T-helper 2 cell (primary cell): ENCODE results near the gene ARSG.

Source experiments
- DNase-seq, 5 experiments: peaks; one replicate each; pipeline versions ENCODE4 v3.0.0 to v3.0.0-alpha.2; 2012 to 2022

Gene ARSG

DNA sequence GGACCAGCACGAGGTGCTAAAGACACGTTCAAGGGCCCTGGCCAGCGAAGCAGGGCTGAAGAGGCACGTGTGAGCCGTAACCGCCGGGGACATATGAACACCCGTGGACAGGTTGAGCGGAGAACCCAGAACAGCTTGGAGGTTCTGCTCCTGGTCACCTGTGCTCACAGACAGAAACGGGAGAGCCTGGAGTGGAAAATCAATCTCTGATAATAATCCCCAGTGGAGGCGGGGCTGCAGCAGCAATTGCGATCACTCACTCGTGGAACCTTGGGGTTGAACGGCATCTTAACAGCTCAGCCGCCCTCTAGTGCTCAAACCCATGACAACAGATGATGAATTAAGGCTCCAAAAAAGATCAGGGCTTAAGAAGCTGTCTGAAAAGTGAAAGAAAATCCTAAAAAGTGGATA lies 140.4 kb downstream of the ARSG start:
- DNase-seq = peak in 3 of 5 experiments; percentile 10 to 75 (median 18)

DNA sequence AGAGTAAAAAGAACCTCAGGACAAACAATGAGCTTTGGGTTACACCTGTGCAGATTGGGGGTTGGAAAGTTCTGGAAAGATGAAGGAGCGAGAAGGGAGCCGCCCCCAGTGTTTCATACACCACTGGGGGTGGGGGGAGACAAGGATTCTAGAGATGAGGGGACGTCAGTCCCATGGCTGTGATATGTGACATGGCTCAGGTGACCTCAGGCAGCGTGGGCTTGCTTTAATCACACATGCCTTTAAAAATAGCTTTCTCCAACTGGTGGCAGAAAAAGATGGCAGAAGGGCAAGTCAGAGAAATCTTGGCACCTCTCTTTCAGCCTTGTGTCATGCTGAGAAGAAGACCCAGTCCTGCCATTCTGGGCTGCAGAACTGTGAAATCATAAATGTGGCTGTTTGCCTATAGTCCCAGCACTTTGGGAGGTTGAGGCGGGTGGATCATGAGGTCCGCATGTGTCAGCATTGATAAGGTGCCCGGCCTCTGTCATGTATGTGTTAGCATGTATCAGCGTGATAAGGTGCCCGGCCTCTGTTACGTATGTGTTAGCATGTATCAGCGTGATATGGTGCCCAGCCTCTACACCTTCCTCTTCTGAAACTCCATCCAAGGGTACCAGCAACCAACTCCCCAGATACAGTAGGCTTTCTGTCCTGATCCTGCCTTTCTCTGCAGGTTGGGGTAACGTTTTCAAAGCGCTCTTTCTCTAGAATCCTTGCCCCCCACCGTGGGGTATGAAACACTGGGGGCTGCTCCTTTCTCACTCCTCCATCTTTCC lies 141.0 kb downstream of the ARSG start:
- DNase-seq = no peak

DNA sequence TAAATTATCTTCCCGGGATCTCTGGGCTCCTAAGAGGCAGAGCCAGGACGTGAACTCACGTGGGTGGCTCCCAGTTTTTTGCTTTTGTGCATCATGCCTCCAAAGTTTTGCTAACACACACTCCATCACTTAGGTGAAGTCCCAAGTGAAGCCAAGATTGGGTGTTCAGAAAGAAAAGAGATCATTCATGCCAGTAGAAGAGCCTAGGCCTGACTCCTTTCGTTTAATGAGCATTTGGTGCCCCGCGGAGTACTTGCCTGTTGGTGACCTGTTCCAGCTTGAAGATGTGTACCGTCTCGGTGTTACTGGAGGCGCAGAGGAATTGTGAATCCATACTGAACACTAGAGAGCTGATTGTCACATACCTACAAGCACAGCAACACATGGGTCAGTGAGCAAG lies 141.9 kb downstream of the ARSG start:
- no peak for DNase-seq

DNA sequence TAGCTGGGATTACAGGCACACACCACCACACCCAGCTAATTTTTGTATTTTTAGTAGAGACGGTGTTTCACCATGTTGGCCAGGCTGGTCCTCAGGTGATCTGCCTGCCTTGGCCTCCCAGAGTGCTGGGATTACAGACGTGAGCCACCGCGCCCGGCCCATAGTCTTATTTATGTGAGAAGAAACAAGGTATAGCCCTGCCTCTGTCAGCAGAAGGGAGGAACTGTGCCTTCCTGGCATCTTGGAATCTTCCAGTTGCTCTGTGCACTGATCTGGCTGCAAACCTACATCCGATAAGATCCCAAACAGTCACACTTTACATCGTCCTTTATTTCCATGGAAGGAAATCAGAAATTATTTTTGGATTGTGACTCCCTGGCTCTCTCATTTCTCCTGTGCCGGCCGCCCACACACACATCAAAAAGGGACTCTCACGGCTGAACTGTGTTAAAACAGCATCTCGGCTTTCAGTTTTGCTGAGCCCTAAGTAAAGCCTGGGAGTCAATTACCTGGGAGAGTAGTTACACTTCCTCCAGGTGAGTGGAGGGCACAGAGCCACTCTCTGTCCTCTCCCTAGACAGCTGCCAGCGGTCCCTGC lies 142.7 kb downstream of the ARSG start:
- no peak for DNase-seq

DNA sequence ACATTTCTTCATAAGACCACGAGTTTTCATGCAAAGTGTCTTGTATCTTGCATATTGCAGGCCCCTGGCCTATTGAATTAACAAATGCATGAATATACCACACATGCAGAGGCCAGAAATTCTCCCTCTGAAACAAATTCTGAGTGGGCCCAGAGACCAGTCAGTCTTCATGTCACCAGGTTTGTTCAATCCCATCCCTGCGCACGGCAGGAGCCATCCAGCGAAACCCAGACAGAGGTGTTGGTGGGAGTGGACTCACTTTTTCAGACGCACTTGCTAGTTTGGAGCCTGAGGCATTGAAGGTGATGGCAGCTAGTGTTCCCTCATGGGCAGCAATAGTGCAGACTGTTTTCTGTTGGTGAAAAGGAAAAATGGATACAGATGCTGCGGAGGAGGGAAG lies 144.1 kb downstream of the ARSG start:
- DNase-seq = no peak

DNA sequence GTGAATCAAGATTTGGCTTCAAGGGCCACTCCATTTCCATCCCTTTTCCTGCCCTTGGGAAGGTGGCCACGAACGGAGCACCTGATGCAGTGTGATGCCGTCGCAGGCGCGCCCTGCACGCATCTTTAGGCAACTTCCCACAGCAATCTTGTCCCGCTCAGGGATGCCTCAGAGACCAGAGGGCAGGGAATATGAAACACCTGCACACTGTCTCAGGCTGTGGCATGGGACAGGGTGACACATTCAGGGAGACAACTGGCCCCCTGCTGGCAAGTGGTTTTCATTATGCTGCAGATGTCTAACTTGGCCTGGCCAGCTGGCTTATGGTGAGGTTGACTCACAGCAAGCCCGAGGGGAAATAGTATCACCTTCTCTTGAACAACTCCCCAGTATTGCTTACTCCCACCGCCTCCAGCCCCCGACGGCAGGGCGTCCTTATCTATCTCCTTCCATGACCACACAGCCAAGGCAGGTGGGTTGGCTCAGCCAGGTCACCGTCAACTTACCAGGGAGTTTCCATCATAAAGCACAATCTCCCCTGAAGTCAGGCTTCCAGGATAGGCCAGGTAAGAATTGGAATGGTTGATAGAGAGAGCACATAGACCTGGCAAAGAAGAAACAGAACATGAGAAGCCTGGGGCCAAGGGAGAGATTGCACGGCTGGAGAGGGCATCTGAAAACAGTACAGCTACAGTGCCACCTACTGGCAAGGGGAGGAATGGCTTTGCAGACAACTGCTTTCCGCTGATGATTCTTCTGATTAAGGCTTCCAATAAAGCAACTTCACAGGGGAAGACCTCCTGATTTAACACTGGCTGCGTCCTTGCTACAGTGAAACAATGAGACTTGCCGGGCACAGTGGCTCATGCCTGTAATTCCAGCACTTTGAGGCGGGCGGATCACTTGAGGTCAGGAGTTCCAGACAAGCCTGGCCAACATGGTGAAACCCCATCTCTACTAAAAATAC lies 144.9 kb downstream of the ARSG start:
- DNase-seq = peak; percentile 45 to 88 (median 70)

DNA sequence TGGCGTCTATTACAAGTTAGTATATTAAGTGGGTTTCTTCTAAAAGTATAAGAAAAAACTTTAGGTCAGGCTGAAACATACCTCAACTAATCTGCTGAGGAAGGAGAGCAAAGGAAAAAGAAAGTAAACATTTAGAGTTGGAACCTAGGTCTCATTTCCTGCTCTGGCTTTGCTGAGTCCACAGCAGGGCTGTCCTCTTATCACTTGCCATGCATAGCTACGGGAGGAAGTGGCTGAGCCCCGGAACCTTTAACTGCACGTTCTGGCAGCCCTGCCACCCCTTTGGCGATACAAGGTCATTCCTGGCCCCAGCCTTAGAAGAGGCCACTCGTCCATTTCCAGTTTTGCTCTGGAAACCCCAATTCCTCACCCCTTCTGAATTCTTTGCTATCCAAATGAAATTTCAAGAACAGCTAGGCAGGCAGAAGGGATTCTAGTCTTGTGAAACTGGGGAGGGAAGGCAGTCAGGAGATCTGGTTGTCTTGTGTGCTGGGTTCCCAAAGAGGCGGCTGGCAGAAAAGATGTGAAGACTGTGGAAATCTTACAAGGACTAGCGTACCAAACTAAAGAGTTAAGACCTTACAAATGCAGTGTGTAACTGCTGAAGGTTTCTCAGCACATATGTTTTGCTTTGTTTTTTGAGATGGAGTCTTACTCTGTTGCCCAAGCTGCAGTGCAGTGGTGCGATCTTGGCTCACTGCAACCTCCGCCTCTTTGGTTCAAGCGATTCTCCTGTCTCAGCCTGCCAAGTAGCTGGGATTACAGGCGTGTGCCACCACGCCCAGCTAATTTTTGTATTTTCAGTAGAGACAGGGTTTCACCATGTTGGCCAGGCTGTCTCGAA lies 146.9 kb downstream of the ARSG start:
- DNase-seq = peak in 2 of 5 experiments; percentile 42 to 92

DNA sequence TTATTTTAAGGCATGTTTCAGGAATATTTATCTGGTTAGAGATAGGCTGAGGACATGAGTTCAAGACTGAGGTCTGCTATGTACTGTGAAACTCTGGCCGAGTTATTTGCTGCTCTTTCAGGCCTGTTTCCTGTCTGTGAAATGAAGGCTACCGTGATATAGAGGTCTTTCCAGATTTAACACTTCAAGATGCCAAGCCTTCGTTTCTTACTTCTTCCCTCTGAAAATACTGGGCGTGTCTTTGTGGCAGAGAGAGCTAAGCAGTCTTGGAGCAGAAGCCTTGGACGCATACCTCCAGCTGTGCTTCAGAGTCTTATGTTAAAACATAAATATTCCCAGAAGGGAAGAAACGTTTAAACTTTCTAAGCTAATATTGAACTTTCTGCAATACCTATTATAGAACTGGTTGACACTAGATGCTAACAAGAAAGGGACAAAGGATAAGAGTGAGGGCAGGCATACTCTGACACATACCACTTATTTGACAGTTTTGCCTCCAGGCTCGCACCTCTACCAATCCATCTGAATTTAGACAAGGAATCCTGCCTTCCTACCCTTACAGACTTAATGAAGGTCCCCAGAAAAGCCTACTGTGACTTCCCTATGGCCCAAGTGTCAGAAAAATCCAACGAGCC lies 148.5 kb downstream of the ARSG start:
- no peak for DNase-seq

DNA sequence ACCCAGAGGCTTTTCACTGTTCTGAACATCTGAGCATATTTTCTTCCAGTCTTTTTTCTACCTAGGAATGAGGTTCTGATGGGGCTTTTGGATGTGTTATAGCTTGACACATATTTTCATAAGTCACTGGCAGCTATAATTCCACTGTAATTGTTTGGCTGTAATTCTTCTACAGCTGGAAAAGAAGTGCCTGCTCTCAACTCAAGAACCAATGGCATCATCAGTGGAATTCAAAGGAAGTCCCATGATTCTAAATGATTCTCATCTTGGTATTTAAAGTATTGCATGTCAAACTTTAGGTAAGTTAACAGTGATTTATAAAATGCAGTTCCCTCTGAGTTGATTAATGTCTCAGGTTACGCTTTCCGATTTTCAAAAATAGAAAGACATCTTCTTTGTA lies 149.2 kb downstream of the ARSG start:
- no peak for DNase-seq

DNA sequence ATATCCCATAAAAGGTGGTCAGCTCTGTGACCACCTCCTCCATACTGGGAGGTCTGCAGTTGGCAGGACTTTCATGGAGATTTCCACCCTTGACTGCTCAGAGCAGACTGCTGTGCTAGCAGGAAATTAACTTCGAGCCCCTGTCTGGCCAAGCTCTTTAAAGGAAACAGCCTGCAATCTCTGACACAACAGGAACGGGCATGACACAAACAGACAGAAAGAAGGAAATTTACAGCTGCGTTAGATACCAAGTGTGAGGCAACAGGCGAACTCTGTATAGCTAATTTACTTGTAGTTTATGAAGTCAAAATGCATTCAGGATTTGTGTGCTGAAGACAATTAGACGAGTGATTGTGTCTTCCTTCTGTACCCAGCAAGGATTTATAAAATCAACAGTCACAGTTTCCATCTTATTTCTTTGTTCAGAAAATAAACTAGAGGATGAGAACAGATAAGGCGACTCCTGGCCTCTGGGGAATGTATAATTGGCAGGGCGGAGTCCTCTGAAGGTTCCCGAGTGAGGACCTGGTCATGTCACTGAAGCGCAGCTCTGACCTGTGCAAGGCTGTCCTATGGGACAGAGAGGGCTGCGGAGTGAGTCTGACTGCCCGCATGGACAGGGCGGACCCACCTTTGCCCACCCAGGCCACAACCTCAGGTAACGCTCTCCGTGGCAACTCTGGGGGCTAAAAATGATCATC lies 149.9 kb downstream of the ARSG start:
- peak in 1 of 5 experiments; percentile 35 for DNase-seq

DNA sequence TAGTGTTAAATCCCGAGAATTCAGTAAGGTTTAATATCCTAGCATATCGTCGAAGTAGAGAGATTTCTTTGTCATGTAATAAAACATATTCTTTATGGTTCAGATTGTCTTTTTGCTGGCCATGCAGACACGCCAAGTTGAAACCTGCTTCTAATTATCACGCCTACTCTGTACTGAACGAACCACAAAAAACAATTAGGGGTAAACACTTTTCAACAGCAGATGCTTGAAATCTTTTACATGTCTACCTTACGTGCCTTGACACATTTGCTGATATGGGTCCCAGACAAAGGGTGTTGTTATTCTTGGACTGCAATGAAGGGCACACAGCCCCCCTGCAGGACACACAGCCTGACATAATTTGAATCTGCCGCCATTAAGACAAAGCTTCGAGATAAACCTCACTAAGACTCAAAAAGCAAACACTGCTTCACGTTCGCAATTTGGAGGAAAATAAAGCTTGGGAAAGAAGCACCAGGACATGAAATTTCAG lies 152.7 kb downstream of the ARSG start:
- DNase-seq = no peak

DNA sequence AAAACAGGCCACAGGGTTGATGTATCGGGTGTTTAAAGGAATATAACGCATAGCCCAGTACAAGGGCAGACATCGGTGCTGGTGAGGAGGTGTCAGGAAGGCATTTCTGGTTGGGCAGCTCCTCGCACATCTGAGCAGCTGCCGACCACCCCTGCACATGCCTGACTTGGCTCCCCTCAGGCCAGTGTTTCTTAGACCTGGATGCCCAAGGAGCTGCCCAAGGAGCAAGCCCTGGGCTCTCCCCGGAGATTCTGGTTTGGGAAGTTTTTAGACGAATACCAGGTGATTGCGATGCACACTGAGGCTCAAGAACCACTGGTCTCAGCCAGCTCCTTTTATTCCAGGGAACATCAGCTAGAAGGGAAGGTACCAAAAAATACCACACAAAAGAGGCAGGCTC lies 154.4 kb downstream of the ARSG start:
- no peak for DNase-seq

DNA sequence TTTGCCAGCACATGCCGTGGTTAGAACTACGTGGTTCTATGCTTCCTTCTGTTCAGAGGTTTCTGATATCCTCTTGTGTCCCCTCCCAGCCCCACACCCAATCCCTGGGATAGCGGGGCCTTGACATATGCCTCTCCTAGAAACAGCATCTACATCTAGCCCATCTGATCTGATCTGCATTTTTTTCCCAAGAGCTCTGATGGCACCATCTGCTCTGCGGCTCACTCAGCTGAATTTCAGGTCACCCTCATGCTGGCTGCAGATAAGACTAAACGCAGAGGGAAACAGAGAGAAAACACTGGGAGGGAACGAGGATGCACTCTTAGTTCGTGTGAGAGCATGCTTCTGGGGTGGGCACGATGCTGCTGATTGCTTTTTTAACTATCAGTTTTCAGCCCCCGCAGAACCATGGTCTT lies 155.3 kb downstream of the ARSG start:
- no peak for DNase-seq

DNA sequence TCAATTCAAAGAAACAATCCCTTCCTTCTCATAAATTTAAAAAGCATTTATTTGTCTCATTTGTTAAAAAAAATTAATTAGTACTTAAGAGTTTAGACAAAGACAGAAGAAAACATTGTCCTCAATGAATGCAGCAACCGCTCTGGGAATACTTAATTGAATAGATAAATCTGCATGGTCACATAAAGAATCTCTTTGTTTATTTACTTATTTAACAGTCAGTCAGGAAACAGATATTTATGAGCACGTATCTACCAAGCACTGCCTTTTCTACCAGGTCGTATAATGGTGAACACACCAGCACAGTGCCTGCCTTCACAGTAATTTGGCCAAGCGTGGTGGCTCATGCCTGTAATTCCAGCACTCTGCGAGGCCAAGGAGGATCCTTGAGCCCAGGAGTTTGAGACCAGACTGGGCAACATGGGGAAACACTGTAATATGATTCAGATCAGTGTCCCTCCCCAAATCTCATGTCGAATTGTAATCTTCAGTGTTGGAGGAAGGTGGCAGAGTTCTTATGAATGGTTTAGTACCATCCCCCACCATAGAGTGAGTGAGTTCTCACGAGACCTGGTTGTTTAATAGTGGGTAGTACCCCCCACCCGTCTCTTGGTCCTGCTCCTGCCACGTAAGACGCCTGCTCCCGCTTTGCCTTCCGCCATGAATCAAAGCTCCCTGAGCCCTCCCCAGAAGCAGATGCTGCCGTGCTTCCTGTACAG lies 157.9 kb downstream of the ARSG start:
- no peak for DNase-seq

DNA sequence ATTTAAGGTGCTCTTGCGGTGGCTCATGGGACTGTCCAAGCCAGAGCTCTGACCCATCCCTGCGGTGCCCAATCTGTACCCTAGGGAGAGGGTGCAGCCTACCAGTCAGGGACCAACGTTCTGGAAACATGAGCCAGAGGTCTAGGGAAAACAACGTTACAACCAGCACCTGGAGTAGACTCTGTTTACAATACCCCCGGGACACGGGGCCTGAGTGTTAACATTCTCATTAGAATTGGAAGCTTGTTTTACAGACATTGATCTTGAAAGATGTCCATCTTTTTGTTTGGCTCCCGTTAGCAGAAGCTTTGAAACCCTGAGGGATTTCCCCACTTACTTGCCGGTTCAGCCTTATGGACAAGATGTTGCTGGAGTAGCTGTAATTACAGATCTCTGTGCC lies 159.1 kb downstream of the ARSG start:
- DNase-seq = no peak

DNA sequence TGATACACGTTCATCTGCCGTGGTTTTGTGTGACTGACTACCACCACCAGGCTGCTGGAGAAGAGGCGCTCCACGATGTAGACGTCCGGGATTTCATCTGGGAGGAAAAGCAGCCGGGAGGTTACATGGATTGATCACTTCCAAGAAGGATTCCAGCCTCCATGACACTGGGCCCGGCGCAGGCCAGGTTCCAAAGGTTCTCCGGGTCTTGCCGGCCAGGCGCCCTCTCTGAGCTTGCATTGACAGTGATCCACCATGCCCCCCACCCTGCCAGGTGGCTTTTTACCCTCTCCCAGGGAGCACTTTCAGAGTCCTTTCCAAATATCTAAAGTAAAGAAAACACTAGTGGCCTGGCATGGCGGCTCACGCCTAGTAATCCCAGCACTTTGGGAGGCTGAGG lies 159.5 kb downstream of the ARSG start:
- DNase-seq = no peak

DNA sequence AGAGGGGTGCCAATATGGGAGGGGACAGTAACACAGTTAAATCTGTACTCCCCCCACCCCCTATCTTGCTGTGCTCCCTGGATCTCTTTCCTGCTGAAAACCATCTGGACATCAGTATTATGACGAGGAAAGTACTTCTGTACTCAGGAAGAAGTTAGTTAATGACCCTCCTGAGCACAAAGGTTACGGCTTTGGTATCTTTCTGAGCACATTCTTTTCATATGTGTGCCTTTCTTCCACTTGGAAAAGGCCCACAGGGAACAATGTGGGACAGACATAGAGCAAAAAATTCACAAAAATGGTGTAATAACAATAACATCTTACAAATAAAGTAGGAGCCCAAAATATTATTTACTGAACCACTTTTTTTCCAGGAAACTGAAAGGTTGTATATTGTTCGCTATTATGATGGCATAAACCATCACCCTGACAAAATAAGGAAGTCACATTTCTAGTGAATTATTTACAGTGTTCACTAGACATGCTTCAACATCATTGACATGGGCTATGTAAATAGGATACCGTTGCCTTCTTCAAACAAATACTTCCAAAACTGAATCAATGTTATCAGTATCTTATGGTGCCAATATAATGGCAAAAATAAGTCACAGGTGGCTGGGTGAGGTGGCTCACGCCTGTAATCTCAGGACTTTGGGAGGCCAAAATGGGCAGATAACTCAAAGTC lies 160.5 kb downstream of the ARSG start:
- no peak for DNase-seq

DNA sequence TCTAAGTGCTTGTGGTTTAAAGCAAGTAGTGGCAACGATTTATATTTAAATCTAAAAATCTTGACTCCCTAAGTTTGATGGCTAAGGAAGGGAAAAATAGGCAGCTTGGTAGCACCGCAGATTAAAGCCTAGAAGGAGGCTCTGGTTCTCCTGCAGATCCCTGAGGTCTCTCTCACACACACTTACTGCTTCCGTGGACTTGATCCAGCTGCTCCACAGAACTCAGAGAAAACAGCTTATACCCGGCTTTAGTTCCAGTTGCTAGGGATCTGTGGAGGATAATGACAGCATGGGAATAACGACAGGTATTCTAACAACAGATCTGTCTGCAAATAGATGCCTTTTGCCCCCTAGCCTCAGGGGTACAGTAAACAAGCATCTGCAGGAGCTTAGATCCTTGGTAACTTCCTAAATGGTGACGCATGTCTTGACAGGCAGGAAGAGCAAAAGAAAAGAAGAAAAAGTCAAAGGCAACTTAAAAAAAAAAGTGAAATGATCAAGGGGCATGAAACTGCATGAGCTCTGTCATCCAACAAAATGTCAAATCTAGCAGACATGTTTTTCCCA lies 161.5 kb downstream of the ARSG start:
- DNase-seq = no peak

DNA sequence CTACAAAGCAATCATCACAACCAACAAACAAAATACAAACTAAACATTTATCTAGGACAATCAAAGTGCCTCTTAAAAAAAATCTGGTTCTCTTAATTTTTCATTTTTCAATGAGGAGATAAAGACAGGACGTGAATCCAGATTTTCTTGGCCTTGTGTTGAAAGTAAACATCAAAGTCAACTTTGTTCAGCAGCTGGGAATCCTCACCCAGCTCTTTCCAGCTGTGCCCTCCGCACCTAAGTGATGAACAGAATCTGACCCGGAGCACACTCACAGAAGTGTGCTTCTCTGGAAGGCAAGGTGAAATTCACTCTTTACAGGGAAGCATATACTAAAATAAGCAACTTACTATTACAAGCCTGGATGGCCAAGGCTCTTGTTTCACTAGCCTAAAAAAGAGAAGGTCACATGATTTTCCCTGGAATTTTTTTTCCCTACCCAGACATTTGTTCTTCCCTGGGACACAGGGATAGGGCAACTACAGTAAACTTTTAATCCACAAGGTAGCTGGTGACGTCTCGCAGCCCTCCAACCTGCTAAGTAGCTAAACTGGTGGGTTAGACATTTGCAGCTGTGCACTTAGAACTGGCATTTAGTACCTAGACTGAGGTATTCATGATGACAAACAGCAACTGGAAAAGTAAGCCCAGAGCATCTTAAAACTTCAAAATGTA lies 162.8 kb downstream of the ARSG start:
- DNase-seq = no peak
